ENCODE data around the gene GJA9.

Gene GJA9

GRCh38 chr1:38831731-38832369, 49.5 kb downstream of the GJA9 start:
- DNase-seq (ENCODE audit: low read depth in 2 of 2): no peak

GRCh38 chr1:38829368-38829767, 52.0 kb downstream of the GJA9 start:
- DNase-seq (ENCODE audit: low read depth in 2 of 2): no peak

- no peak for DNase-seq (ENCODE audit: low read depth in 2 of 2)
Observed at GRCh38 chr1:38827318-38827717, 54.1 kb downstream of the GJA9 start.

GRCh38 chr1:38826886-38827285, 54.5 kb downstream of the GJA9 start:
- no peak for DNase-seq (ENCODE audit: low read depth in 2 of 2)

GRCh38 chr1:38826262-38826661, 55.1 kb downstream of the GJA9 start:
- DNase-seq (ENCODE audit: low read depth in 2 of 2): no peak

All from stimulated activated CD8-positive, alpha-beta memory T cell treated with anti-CD3 and anti-CD28 coated beads, Interleukin-2, amount 100 ng/mL, for 48 hours (primary cell).